GM19463 (cell line): ENCODE measurements around the gene ZNF862.
A peak's percentile ranks its signal among the peaks of the same experiment; 100 is the strongest.

Experiments used
- ATAC-seq: cut with Tn5 transposase; IDR thresholded peaks from one replicate; pipeline ENCODE4 v1.9.1; 2021; ENCODE audit warnings: mild to moderate bottlenecking, moderate library complexity; ENCODE audit not compliant: unreplicated experiment

ZNF862 gene

DNA sequence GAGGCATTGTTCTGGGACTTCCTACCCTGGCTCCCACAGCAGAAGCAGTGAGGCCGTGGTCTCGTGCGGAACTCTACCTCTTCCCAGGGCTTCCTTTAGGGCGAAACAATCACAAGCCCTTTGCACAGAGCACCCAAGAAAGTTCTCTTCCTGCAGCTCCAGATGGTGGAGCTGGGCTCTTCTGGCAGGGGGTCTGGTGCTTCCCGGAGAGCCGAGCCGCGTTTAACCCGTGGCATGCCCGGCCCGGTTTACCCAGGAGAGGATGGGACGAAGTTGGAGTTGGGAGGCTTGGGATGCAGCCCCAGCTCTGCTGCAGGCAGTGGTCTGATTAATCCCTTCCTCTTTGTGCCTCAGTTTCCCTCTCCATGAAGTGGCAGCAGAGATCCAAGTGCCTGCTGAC is 26.6 kb downstream of the ZNF862 start:
- ATAC-seq = no peak

DNA sequence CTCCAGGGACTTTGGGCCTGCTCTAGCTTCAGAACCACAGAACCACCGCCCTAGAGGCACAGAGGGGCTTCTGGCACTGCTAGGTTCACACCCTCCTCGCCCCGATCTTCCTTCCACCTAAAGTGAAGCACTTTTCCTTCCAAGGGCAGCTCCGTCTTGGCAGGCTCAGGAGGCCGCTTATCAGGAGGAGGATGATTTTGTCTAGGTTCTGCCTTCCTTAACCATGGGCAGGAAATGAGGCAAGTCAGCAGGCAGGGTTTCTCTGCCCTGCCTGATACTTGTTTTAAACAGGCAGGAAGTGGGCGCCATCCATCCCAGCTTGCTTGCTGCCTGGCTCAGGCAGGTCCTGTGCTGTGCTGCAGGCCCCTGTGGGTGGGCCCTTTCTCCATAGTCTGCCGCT is 27.3 kb downstream of the ZNF862 start:
- no peak for ATAC-seq

DNA sequence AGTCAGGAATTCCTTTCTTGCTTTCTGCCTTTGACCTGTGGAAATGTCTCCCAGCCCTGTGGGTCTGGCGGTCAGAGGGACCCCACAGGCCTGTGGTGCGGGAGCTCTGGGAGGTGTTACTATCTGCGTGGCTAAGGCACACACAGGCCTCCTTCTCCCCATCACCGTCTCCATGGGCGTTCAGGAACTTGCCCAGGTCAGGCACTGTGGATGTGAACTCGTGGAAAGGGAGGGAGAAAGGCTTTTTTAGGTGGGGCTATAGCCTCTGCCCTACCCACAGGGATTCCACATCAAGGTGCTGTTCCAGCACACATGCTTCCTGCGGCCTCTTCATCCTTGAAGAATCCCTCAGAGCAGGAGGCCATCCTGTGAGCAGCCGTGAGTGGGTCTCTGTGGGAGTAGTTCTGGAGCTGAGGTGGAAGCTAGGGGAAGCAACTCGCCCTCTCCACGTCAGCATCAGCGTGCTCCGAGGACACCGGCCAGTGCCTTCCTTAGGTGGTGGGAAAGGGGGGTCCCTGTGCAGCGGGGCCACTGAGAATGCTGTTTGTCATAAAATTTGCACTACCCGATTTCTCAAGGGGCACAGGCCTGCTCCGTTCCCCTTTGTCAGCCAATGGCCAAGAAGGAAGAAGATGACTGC is 28.1 kb downstream of the ZNF862 start:
- ATAC-seq = no peak

DNA sequence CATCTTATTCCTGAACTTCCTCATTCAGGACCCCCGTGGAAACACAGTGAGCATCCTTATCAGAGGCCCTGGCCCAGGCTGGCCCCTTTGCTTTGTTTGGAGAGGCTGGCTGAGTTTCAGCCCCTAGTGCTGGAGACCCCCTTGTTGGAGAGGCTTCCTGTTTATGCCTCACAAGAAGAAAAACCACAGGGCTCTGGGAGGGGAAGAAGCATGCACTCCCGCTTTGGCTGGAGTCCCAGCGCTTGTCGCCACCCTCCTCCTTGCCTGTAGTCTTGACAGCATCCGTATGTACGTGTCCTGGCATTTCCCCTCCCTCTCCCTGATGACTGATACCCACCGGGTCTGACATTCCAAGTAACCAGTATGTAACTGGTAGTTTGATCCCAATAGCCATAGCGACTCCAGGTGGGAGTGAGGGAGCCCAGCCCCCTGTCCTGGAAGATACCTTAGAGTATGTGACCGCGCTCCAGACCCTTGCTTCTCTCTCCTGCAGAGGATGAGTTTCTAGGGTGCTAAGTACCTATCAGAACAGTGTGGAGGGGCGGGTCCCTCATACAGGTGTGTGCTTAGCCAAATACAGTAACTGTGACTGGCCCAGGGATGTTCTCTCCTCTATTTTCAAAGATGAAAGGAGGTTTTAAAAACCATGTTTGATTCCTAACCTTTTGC is 28.7 kb downstream of the ZNF862 start:
- no peak for ATAC-seq

DNA sequence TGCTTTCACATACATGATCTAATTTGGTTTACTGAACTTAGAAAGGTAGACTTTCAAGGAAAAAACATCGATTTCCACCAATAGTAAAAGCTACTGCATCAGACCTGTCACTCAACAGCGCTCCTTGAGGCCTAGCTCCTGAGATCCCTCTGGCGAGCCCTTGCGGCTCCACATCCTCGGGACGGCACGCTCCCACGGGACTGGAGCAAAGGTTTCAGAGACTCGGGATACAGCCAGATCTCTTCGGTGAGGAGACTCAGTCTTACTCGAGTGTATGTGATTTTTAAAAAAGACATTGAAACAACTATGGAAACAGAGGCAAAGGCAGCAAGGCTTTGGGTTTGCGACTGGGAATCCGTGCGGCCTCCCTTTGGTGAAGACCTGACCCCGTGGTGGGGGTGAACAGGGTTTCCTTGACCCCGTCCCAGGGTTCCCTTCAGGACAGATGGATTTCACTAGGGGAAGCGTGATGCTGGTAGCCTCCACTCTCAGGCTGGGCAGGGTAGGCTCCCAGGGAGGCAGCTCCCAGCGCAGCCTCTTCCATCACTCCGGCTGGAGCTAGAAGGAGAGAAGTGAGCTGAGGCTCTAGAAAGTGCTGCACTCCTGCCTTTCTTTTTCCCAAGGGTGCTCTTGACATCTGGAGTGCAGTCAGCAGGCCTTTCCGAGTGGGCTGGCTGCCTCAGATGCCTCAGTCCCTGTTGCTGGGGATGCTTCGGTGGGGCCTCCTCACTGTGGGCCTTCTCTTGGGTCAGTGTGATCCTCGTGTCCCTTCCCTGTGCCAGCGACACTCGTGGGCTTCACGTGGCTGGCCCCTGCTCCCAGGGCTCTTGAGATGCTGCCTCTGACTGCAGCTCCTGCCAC is 29.8 kb downstream of the ZNF862 start:
- ATAC-seq = no peak

DNA sequence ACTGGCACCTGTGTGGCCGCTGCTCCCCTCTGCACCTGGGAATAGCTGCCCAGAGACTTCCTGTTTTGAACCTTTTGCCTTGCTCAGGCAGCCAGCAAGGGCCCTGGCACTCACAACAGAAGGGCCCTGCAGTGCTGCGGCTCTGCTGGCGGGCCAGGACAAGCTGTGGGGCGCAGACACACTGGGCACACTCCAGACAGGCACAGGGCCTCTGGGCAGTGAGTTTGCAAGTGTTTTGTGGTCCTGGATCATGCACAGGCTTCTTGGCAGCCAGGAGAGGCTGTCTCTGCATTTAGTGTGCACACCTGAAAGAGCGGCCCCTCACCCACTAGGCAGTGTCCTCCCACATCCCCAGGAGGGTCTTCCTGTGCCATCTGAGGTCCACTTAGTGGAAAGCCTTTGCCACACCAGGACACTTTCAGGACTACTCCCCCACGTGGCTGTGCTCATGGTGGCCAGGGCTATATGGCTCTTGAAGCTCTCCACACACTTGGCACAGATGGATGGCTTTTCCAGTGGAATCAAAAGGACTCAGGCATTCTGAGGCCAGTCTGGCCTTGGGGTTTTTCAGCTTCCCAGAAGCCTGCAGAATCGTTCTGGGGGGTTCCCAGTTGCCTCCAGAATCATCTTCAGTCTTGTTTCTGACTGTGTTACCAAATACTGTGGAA is 30.6 kb downstream of the ZNF862 start:
- ATAC-seq = no peak

DNA sequence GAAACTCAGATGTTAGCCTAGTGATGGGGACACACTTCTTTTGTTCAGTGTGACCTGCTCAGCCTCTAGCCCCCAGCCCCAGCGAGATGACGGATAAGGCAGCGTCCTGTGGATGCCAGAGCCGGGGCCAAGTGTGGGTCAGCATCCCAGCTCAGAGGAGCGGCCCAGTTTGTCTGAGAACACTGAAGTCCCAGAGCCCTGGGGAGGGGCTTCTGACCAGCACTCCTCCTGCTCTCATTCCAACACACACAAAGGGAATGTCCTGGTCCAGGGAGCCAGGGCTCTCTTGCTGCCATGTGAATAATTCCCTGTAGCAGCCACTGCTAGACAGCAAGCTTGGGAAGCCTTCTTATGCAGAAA is 31.1 kb downstream of the ZNF862 start:
- no peak for ATAC-seq

DNA sequence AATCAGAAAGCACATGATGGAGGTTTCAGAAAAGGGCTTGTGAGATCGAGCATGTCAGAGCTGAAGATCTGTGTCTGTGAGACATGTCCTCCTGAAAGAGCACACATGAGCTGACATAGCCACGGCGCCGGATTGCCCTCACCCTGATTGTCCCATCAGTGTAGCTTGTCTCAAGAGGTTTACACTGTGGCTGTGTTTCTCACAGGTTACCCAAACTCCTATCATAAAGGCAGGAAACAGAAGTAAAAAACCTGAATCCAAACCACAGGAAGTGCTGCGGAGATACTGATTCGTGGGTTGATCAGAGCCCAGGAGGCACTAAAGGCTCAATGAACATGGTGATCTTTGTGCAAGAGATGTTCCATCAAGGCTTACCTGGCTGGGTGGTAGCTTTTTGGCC is 31.7 kb downstream of the ZNF862 start:
- no peak for ATAC-seq

DNA sequence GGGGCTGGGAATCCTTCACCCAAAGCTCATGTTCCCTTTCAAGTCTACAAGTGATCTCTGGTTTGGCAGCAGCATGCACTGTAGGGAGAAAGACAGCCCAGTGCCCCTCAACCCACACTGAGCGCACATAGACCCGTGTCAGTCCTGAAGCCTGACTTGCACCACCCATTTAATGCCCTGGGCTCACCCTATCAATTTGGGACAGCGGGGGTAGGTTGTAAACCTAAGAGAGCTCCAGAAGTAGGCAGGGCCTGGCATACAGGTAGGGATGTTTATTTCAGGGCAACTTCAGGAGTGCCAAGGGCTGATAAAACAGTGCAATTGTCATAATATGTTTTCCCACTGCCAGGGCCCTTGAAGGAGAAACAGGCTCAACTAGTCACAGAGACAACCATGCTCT is 32.1 kb downstream of the ZNF862 start:
- no peak for ATAC-seq

DNA sequence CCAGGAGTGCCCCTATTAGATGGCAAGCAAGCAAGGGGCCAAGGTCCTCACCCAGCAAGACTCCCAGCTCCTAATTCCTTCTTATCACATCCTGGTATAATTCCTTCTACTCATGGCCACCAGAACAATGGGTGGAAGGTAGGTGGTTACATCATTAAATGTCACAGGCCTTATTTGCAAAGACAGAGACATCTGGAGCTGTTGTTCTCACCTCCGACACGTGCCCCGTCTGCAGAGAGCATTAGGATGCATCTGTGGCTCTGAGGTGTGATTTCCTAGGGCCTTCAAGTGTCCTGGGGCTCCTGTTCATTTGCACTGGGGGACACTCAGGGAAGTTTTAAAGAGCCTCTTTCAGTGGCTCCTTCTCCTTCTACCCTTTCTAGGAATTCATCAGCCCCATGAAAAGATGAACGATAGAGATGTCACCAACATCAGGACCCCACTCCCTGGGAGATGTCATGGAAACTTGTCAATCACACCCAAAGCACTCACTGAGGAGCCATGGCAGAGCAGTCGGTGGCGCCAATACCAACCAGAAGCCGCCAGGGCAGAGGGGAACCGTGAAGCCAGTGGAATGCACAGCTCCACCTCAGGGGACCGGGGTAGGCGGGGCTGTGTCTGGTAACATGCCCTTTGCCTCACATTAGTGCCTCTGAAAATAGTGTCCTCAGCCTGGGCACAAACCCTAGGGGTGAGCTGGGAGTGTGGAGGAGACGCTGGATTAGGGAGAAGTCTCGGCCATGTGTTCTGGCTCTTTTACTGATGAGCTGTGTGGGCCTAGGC is 32.7 kb downstream of the ZNF862 start:
- ATAC-seq = no peak

DNA sequence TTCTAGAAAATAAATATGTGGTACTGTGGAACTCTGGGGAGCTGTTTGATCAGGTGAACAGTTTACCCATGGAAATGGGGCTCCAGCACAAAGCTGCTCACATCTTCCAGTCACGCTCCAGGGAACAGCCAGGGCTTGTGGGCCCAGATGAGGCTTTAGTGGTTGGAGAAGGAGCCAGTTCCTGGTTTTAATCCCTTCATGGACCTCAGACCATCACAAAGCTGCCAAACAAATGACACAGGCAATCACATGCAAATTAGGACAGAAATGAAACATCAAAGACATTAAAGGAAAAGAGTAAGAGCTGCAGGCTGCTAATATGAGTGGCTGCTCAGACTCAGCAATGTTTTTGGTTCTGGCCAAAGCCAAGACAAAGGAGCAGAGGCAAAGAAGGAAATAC is 33.4 kb downstream of the ZNF862 start:
- ATAC-seq = no peak

DNA sequence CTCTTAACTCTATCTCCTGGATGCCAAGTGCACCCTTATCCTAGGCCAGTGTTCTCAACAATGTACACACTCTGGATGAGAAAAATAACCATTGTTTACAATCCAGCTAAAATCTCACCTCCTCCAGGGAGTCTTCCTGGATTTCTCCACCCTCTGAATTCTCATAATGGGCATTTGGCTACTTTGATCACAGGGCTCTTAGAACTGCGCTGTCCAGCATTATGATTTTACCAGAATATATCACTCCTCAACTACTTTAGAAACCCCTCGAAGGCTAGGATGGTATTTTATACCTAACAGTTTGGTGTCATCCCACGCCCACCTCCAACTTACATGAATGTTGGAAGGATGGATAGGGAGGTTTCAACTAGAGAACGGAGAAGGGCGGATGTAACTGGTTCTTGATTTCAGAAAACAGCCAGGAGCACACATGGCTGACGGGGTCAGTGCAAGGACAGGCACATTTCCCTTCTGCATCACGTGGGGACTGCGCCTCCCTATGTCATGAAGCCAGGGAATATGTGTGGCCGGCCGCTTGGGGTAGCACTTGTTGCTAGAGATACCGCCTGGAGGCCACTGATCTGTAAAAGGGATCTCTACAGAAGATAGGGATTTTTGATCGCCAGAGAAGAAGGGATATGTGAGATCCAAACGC is 34.4 kb downstream of the ZNF862 start:
- no peak for ATAC-seq

DNA sequence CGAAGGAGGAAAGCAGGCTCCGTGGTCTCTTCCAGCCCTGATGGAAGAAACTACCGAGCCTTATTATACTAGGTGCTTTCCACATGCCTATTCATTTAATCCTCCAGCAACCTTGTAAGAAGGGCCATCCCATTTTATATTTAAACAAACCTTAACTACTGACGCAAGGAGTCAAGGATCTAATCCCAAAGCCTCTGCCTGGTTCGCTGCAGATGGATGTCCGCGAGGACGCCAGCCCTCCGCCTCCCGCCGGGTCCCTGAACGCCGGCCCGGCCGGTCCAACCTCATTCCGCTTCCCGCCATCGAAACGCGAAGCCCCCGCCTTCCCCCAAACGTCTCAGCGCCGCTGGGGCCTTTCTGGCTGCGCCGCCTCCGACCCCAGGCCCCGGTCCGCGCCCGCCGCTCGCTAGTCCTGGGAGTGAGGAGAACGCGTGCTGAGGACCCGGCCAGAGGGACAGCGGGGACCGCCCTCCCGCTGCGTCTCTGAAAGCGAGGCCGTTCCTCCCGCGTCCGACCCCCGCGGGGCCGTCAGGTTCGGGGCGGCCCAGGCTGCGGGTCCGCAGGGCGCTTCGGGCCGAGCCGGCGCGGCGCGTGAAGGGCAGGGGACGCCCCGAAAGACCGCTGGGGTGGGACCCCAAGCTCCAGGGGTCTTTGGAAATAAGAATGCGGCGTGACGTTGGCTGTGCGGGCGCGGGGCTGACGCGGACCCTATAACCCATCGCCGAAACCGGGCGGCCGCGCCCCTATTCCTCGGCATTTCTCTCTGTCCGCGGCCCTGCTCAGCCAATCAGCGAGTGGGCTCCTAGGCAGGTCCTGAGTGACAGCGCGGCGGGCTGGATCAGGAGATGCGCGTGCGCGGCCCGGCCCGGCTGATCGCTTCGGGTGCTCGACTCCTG is 35.1 kb downstream of the ZNF862 start, which contains the start of gene ATP6V0E2:
Gene ATP6V0E2 (plus strand): TSS at position 896 of the 896 bp plus-strand sequence. CDS start 97 bp downstream, outside the sequence.
- peak; percentile 91 for ATAC-seq

DNA sequence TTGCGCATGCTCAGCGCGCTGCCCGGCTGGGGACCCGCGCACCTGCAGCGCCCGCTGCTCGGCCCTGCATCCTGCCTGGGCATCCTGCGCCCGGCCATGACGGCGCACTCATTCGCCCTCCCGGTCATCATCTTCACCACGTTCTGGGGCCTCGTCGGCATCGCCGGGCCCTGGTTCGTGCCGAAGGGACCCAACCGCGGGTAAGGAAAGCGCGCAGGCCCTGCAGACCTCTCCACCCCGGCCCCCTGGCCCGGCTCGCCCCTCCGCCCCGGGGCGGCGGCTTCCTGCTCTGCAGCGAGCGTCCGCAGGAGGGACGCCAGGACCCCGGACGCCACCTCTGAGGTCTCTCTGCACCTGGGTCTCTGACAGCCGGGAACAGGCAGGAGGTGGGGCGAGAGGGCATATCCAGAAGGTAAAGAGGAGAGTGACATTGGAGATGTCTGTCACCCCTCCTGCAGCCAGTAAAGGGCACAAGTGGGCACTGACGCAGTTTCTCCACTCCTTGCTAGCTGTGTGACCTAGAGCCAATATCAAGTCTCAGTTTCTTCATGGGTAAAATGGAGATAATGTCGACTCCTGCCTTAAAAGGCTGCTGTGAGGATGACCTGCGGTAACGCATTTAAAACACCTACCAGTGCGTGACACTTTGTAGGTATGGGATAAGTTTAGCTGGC is 35.9 kb downstream of the ZNF862 start:
- ATAC-seq = peak; percentile 21

DNA sequence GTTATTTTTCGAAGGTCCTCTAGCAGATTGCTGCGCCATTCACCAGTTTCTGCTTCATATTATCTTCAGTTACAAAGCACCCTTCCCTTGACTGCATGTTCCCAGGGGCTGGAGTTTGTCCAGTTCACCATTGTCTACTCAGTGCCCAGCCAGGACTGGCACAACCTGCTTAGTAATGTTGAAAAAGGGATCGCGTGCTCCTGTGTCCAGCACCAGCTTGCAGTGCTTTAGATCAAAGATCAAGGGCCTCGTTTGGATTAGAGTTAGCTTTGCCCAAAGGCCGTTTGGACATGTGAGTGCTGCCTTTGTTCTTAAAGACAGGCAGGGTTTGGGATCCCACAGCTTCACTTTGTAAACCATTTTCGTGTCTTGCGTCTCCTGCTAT is 36.5 kb downstream of the ZNF862 start:
- no peak for ATAC-seq

DNA sequence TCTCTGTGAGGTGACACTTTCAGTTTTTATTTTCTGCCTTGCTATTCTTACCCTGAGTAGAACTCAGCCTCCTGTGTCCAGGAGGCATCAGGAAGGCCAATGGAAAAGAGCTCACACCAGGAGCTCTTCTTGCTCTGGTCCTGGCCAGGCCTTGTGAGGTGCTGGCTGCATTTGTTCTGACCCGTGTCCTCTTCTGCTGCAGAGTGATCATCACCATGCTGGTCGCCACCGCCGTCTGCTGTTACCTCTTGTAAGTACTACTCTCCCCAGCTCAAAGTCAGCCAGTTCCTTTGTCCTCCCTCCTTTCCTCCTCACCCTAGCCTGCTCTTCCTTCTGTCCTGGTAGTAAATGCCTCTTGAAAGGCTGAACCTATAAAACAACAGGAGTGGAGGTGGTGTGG is 37.2 kb downstream of the ZNF862 start:
- ATAC-seq = no peak

DNA sequence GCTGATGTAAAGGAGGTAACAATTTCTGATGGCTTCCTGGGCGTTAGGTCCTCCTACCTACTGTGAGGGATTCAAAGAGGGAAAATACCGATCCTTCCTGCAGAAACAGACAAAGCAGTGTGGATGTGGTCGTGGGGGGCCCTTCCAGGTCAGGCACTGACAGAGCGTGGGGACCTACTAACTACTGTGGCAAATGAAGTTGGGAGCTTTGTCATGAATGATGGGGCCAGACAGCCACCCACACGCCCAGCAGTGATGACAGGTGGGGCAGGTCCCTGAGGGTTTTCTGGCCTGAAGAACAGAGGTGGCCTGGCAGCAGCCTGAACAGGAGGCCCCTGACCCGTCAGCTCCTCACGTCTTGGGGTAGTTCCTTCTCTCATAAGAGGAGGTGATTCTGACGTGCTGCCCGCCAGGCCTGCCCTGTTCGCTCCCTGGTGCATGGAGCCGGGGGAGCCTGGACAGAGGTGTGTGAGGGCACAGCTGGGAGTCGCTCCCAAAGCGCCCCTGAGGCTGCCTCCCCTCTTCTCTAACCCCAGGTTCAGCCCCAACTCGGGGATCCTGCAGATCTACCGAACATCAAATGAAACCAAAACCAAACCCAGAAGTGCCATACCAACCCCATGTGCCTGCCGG is 39.8 kb downstream of the ZNF862 start:
- ATAC-seq = no peak

DNA sequence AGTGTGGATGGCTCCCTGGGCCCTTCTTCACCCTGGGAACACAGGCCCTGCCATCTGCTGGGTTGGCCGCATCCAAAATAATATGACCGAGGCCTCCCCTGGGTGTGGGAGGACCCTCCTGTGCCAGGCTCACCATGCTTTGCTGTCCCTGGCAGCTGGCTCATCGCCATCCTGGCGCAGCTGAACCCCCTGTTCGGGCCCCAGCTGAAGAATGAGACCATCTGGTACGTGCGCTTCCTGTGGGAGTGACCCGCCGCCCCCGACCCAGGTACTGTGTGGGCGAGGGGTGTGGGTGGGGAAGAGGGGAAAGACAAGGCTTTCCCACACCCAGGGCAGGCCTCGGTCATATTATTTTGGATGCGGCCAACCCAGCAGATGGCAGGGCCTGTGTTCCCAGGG is 40.3 kb downstream of the ZNF862 start:
- ATAC-seq = no peak
